GM10847 (cell line): ENCODE results near the gene METTL26.

ENCODE experiments used
- POLR2A ChIP-seq: IDR thresholded peaks from 2 replicates; pipeline ENCODE4 v1.6.1; 2011; ENCODE audit not compliant: insufficient read length; ENCODE audit errors: extremely low read depth

The METTL26 gene

DNA sequence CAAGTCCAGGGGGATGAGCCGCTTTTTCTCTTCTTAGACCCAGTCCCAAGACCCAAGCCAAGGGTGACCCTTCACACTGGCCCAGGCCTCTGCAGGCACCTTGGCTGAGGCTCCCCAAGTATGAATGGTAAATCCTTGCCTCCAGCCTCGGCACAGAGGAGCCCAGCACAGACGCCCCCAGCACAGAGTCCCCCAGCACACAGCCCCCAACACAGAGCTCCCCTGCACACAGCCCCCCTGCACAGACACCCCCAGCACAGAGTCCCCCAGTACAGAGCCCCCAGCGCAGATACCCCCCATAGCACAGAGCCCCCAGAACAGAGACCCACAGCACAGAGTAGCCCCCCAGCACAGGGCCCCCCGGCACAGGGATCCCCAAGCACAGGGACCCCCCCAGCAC, 4.5 kb upstream of the METTL26 start:
- TF ChIP-seq POLR2A, result no peak

DNA sequence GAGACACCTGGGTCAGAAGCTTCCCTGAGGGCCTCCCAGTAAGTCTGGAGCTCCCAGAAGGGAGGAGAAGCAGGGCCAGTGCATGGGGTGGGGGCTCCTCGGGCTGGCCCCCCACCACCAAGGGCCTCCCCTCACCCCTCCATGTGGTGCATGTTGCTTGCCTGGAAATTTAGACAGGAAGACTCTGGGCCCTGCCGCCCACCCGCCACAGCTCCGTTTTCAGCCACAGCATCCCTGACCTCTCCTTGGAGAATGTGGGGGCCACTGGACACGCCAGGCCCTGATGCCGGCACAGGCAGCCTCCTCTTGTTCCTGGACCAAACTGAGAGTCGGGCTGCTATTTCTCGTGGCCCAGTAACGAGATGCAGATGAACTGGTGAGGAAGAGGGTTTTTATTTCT, 2.7 kb upstream of the METTL26 start:
- TF ChIP-seq POLR2A, result no peak

DNA sequence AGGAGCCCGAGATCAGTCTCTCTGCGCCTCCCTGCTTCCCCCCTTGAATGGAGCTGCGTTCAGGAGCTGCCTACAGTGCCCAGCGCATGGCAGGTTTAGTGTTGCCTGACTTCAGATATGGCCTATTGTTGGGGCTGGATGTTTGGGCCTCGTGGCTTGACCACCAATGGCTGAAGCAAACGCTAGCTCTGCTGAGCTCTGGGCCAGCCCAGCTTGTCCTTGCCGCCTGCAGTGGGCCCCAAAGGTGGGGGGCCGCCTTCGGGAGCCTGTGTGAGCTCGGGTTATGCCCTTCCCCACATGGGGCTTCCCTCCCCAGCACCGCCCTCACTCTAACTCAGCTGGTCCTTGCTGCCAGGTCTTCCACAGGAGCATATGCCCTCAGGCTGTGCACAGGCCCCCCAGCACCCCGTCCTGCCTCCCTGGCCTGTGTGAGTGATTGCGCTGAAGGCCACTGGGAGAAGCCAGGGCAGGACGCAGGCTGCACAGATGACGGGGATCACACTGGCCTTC, 2.0 kb upstream of the METTL26 start:
- no peak for TF ChIP-seq POLR2A

DNA sequence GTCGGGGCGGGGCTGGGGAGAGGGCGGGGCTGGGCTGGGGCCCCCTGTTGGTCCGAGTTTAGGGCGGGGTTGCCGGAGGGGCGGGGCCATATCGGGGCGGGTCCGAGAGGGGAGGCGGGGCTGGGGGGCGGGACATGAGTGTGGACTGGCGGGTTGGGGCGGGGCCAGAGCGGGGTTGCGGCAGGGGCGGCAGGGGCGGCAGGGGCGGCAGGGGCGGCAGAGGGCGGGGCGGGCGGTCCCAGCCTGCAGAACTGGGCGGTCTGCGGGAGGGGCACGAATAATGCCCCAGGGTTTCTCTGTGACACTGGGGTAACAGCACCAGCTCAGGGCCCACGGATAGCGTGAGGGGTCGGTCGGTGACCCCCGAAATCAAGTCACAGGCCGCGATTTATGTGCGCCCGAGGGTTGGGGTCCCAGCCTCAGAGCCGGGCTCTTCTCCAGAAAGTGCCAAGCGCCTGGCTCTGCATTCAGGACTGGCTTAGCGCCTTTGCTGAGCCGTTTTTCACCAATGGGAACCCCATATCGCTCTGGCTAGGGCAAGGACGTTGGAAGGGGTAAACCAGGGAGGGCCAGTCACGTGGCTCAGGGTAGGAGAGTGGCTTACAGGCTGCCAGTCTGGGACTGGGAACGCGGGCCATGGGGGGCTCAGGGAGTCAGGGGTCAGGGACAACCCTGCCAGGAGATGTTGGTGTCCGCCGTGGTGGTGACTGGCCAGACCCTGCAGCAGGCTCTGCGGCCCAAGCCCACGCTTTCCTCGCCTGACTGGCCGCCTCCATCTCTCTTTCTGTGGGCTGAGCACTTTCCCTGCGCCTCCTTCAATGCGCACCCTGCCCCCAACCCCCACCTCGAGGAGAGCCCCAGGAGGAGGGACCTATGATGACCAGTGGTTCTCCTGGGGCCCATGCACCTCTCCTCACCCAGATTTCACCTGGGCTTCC, 1.2 kb upstream of the METTL26 start:
- no peak for TF ChIP-seq POLR2A

DNA sequence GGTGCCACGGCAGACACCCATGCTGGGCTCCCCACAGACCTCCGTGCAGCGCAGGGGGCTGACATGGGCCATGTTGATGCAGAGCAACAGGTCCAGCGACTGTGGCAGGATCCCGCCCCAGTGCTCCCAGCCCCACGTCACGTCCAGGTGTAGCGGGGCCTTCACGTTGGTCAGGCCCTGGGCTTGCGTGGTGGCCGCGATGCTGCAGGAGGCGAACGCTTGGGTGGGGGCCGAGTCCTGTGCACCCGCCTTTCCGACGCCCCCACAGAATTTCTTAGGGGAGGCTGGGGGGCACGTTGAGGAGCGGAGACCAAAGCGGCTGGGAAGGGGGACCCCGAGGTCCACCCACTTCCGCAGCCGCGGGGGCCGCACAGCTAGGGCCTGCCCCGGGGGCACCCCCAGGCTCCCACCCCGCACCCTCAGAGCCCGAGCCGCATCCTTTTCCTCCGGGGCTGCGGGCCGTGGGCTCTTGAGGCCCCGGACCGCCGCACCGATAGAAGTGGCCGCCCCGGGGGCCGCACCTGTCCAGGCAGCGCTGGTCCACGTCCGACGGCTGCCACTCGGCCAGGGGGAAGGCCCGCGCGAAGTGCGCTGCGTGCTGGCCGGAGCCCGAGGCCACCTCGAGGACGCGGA, 416 bp downstream of the METTL26 start:
- TF ChIP-seq POLR2A, result no peak

DNA sequence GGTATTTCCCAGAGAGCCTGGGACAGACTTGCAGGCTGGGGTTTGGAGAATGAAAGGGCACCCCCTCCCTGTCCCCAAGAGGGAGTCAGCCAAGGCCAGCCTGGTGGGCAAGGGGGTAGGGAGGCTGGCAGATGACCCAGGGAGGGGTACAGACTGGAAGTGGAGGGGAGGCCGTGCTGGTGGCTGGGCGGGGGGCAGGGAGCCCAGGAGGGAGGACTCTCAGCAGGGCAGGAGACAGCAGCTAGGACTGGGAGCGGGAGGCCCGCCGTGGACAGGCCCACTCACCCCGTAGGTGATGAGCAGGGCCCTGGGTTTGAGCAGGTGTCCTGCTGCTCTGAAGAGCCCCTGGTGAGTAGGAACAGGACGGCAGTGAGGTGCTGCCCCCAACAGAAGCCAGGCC, 1.1 kb downstream of the METTL26 start:
- no peak for TF ChIP-seq POLR2A

DNA sequence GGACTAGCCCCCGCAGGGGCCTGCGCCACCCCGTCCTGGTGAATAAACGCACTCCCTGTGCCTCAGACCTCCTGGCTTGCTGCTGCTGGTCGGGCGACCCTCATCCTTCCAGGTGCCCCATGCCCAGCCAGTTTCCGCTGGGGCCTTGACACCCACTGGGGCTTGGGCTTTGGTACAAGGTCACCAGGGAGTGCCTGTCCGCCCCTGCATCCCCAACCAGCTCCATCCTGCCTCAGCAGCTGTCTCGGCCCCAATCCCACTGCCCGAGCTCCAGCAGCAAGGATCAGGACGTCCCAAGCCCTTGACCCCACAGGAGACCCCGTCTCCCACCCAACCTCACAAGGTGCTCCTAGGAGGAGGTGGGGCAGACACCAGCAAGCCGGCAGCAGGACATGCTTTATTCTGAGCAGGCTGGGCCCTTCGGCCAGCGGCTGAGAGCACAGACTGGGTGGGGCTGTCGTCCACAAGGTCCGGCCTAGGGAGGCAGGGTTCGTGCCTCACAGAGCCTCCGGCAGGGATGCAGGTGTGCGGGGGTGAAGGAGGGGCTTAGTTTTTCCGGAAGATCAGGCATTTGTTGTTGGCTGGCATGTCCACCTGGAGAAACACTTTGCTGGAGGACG, 1.9 kb downstream of the METTL26 start:
- TF ChIP-seq POLR2A, result no peak

DNA sequence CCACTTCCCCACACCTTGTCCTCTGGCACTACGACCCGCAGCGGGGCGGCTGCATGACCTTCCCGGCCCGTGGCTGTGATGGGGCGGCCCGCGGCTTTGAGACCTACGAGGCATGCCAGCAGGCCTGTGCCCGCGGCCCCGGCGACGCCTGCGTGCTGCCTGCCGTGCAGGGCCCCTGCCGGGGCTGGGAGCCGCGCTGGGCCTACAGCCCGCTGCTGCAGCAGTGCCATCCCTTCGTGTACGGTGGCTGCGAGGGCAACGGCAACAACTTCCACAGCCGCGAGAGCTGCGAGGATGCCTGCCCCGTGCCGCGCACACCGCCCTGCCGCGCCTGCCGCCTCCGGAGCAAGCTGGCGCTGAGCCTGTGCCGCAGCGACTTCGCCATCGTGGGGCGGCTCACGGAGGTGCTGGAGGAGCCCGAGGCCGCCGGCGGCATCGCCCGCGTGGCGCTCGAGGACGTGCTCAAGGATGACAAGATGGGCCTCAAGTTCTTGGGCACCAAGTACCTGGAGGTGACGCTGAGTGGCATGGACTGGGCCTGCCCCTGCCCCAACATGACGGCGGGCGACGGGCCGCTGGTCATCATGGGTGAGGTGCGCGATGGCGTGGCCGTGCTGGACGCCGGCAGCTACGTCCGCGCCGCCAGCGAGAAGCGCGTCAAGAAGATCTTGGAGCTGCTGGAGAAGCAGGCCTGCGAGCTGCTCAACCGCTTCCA, 2.6 kb downstream of the METTL26 start:
- no peak for TF ChIP-seq POLR2A

DNA sequence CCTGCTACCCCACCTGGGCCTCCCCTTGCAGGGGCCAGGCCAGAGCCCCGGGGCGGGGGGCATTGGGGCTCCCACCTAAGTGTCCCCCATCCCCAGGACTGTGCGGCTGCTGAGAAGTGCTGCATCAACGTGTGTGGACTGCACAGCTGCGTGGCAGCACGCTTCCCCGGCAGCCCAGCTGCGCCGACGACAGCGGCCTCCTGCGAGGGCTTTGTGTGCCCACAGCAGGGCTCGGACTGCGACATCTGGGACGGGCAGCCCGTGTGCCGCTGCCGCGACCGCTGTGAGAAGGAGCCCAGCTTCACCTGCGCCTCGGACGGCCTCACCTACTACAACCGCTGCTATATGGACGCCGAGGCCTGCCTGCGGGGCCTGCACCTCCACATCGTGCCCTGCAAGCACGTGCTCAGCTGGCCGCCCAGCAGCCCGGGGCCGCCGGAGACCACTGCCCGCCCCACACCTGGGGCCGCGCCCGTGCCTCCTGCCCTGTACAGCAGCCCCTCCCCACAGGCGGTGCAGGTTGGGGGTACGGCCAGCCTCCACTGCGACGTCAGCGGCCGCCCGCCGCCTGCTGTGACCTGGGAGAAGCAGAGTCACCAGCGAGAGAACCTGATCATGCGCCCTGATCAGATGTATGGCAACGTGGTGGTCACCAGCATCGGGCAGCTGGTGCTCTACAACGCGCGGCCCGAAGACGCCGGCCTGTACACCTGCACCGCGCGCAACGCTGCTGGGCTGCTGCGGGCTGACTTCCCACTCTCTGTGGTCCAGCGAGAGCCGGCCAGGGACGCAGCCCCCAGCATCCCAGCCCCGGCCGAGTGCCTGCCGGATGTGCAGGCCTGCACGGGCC, 3.4 kb downstream of the METTL26 start:
- no peak for TF ChIP-seq POLR2A

DNA sequence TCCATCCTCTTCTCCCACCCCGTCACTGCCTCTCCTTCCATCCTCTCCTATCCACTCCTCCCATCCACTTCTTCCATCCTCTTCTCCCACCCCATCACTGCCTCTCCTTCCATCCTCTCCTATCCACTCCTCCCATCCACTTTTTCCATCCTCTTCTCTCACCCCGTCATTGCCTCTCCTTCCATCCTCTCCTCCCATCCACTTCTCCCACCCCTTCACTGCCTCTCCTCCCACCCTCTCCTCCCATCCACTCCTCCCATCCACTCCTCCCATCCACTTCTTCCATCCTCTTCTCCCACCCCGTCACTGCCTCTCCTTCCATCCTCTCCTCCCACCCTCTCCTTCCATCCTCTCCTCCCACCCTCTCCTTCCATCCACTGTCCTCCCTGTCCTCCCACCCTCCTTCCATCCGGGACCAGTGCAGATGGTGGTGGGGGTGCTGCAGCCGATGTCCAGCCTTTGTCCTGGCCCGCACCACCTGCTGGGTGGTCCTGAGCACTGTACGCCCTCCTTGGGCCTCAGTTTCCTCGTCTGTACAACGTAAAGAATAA, 4.2 kb downstream of the METTL26 start:
- no peak for TF ChIP-seq POLR2A

DNA sequence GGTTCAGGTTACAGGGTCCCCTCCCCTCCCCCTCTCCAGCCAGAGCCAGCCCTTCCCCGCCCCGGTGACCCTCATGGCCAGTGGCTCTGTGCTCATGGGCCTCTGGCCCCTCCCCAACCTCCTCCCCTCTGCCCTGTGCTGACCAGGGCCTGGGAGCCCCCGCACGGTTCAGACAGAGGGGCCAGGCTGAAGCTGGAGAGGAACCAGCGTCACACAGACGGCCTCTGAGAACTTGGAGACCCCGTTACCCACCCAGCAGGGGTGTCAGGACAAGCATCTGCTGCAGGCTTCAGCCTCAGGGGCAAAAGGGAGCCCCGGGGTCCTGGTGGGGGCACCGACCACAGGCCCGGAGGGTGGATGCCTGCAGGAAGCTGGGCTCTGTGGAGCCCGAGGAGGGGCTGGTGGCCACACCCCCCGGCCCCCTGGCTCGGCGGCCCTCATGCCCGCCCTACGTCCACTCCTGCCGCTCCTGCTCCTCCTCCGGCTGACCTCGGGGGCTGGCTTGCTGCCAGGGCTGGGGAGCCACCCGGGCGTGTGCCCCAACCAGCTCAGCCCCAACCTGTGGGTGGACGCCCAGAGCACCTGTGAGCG, 5.2 kb downstream of the METTL26 start, which contains the start of gene WFIKKN1:
Gene WFIKKN1, plus strand, starts transcription at position 171 of the 591 bp plus-strand sequence. Its CDS starts 269 bp downstream, at position 440.
- no peak for TF ChIP-seq POLR2A

DNA sequence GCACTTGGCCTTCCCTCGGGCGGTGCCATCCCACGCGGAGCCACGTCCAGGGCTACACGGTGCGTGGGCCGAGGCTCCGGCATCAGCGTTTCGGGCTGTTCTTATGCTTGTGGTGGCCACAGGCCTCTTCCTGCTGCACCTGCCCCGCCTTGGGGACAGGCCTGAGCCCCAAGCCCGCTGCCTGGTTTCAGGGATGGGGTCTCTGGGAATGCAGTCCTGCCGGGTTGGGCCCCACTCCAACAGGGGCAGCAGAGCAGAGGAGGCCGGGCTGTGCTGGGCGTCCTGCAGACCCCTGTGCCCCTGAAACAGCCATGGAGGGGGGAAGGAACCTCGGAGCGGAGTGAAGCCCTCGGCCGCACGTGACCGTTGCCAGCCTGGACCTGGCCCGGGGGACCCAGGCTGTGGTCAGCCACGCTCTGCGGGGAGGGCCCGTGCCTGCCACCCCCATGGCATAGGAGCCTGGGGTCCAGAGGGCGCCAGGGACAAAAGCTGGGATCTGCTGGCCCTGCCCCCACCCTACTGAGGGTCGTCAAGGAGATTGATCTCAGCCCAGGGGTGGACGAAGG, 5.8 kb downstream of the METTL26 start:
- TF ChIP-seq POLR2A, result no peak

DNA sequence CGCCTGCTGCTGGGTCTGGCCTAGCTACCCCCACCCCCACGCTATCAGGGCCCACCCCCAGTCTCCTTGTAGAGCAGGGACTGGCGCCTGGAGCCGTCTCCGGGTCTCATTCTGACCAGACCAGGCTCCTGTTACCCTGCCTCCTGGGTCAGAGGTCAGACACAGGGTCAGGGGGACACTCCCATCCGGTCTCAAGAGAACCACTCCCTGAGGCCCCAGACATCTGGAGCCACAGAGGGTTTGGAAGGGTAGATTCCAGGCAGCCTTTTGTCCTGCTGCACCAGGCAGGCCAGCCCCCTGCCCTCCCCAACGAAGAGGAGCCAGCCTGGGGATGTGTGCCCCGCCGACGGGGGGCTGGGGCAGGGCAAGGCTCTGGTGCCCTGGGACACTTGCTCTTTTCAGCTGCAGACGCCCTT, 6.3 kb downstream of the METTL26 start:
- TF ChIP-seq POLR2A, result no peak
